CD4-positive, alpha-beta T cell (primary cell): ENCODE data around the gene HEPACAM2. TPM values are rescaled to one million over a fixed set of nuclear protein-coding genes. Genes with fewer than 3 reads are reported as not detected.

Experiments used
- ATAC-seq: fragments of 200-7000 bp; cut with Tn5 transposase; one replicate; pipeline ENCODE4 v1.10.0; 2022; ENCODE audit warnings: mild to moderate bottlenecking; ENCODE audit not compliant: poor library complexity
- CTCF ChIA-PET: fragments of 350-600 bp; sonication (Branson Sonifier 250); formaldehyde crosslinking; loops from one replicate; lab custom pipeline; 2021; ENCODE audit warnings: antibody characterized with exemption, inconsistent platforms; lab: Charles Lee
- POLR2A ChIA-PET: fragments of 350-600 bp; sonication (Branson Sonifier 250); formaldehyde crosslinking; loops from one replicate; lab custom pipeline; 2021; ENCODE audit warnings: antibody characterized with exemption, inconsistent platforms; lab: Charles Lee
- DNase-seq, 14 experiments: peaks; one replicate each; pipeline ENCODE4 v3.0.0-alpha.2; 2013 to 2020; ENCODE audit warnings: mixed read lengths in 2 of 14
- H3K27ac ChIP-seq, 2 donors: one replicate each; pipeline versions ENCODE4 v1.5.1 to v1.7.0; 2013; ENCODE audit warnings: low read length in 2 of 2, low read depth in 1 of 2, mild to moderate bottlenecking in 1 of 2
- H3K27me3 ChIP-seq, 2 experiments: 1 replicate in 1 of 2; 2 replicates in 1 of 2; pipeline versions ENCODE4 v1.6.1 to v1.7.0; 2013; ENCODE audit warnings: low read length in 2 of 2, control low read depth in 1 of 2, mild to moderate bottlenecking in 1 of 2, moderate library complexity in 1 of 2; ENCODE audit not compliant: insufficient read depth in 2 of 2, control insufficient read depth in 1 of 2
- H3K36me3 ChIP-seq: one replicate; pipeline ENCODE4 v1.6.1; 2013; ENCODE audit warnings: low read length, control low read depth; ENCODE audit not compliant: insufficient read depth
- H3K4me1 ChIP-seq: one replicate; pipeline ENCODE4 v1.6.1; 2013; ENCODE audit warnings: low read length, control low read depth; ENCODE audit not compliant: insufficient read depth
- H3K4me3 ChIP-seq: one replicate; pipeline ENCODE4 v1.5.1; 2013; ENCODE audit warnings: mild to moderate bottlenecking, low read length, moderate library complexity
- H3K9me3 ChIP-seq, 2 experiments: 1 replicate in 1 of 2; 2 replicates in 1 of 2; pipeline versions ENCODE4 v1.6.1 to v1.7.0; 2013; ENCODE audit warnings: low read length in 2 of 2, mild to moderate bottlenecking in 2 of 2, control low read depth in 1 of 2, moderate library complexity in 1 of 2; ENCODE audit not compliant: control insufficient read depth in 1 of 2, insufficient read depth in 1 of 2
- H3K27ac Mint-ChIP-seq: one replicate; pipeline ENCODE4 v1.8.0; 2020; ENCODE audit warnings: mixed read lengths
- H3K27me3 Mint-ChIP-seq: one replicate; pipeline ENCODE4 v1.8.0; 2021; ENCODE audit warnings: mixed read lengths
- H3K36me3 Mint-ChIP-seq: one replicate; pipeline ENCODE4 v1.8.0; 2021; ENCODE audit warnings: low read depth, mixed read lengths
- H3K4me1 Mint-ChIP-seq: one replicate; pipeline ENCODE4 v1.8.0; 2021; ENCODE audit warnings: low read depth, mixed read lengths
- H3K4me3 Mint-ChIP-seq: one replicate; pipeline ENCODE4 v1.8.0; 2020; ENCODE audit warnings: mild to moderate bottlenecking, mixed read lengths
- H3K9me3 Mint-ChIP-seq: one replicate; pipeline ENCODE4 v1.8.0; 2020; ENCODE audit warnings: mixed read lengths
- intact Hi-C, 2 experiments: fragments of 100-400 bp; cut with DNase I in 1 of 2; cut with micrococcal nuclease in 1 of 2; formaldehyde crosslinking; loops; one replicate each; pipeline versions ENCODE4 v1.15.1 to v1.9.0; 2023 to 2025; cut with DNase I, micrococcal nuclease
- total RNA-seq, 174 experiments: library from RNA in 2 of 174; stranded (reverse) in 2 of 174; gene quantifications; one replicate each; pipeline ENCODE4 v1.2.3 and lab custom pipeline; 2021 to 2026
- TF ChIP-seq, protein P1 (sequence below): fragments of 200-600 bp; IDR thresholded peaks from one replicate; pipeline ENCODE4 v1.8.0; 2022; ENCODE audit warnings: antibody characterized with exemption, mild to moderate bottlenecking

HEPACAM2 gene
- total RNA-seq, 2 experiments from 2014 or later = not detected

- TF ChIP-seq, protein P1, sequence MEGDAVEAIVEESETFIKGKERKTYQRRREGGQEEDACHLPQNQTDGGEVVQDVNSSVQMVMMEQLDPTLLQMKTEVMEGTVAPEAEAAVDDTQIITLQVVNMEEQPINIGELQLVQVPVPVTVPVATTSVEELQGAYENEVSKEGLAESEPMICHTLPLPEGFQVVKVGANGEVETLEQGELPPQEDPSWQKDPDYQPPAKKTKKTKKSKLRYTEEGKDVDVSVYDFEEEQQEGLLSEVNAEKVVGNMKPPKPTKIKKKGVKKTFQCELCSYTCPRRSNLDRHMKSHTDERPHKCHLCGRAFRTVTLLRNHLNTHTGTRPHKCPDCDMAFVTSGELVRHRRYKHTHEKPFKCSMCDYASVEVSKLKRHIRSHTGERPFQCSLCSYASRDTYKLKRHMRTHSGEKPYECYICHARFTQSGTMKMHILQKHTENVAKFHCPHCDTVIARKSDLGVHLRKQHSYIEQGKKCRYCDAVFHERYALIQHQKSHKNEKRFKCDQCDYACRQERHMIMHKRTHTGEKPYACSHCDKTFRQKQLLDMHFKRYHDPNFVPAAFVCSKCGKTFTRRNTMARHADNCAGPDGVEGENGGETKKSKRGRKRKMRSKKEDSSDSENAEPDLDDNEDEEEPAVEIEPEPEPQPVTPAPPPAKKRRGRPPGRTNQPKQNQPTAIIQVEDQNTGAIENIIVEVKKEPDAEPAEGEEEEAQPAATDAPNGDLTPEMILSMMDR = no peak
- H3K4me3 ChIP-seq = no peak overlapping the region
- ChIA-PET CTCF (no interaction called here), POLR2A (no interaction called here)
- no peaks in the 10 kb centered on the region for H3K27me3 ChIP-seq
- H3K9me3 ChIP-seq = peaks cover 4 to 43% of the 10 kb centered on the region in 2 experiments
- ATAC-seq = no peak
- no peak overlapping the region for H3K27ac ChIP-seq
- Mint-ChIP-seq H3K9me3 (peaks cover 11% of the 10 kb centered on the region), H3K27ac (no peak overlapping the region), H3K36me3 (peaks cover 39% of the 10 kb centered on the region), H3K27me3 (no peaks in the 10 kb centered on the region), H3K4me3 (no peak overlapping the region), H3K4me1 (no peaks in the 10 kb centered on the region)
- intact Hi-C loops = no loop called here
- peaks cover 86% of the 10 kb centered on the region for H3K36me3 ChIP-seq
- no peak for DNase-seq
- no peaks in the 10 kb centered on the region for H3K4me1 ChIP-seq
Measured at GRCh38 chr7:93138576-93138975, 87.7 kb downstream of the HEPACAM2 start.

Other genes with a start within 250 kb of the HEPACAM2 start
- gene SAMD9, start 108.5 kb downstream of the HEPACAM2 start, total RNA-seq = 10 to 100 TPM; 19.1 to 21.5 TPM
- 1 to 10 TPM; 7.9 to 8.5 TPM for gene SAMD9L, start 78.1 kb downstream of the HEPACAM2 start, total RNA-seq
- gene VPS50, start 5.9 kb upstream of the HEPACAM2 start, total RNA-seq = 10 to 100 TPM; 13.2 to 17.3 TPM